NCI-H2196 (cell line): ENCODE results near the gene FCGBP.
"Not testable (repeated sequence)": the region's sequence is repeated elsewhere in the genome, so short reads cannot be mapped to it uniquely, and the experiment has no call there.

Experiments used
- DNase-seq: peaks from one replicate; lab custom pipeline; 2025; ENCODE audit not compliant: unreplicated experiment; lab: John Stamatoyannopoulos, UW

The FCGBP gene

DNA sequence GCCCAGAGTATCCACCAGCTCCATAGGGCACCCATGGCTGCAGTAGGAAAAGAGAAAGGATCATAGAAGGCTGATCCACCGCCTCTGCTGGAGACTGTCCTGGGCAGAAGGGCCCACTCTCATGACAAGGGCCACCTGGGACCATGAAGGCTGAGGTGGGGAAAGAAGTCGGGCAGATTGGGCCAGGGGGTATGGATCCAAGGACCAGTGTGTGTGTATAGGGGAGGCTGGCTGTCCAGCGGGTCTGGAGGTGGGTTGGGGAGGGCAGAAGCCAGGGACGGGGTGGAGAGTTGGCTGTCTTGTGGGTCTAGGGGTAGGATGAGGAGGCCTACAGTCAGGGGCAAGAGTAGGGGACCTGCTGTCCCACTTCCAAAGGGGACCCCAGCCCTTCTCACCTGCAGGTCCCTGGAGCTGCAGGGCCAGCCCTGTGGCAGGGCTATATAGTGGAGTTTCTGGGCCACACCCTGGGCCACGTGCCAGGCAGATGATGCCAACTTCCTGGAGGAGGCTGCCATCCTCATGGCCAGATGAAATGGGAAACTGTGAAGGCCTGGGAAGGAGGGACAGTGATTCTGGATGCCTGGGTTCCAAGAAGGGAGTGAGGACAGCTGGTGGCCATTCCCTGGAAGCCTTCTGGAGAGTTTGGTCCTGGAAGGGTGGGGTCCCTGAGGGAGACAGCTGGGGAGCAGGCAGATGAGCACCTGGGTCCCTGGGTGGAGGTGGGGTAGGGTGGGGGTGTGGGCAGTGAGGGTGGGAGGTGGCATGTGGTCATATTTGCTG is at the start of gene FCGBP:
TSS of gene FCGBP (minus strand) at position 51 of the 780 bp plus-strand sequence.
- DNase-seq = no peak

DNA sequence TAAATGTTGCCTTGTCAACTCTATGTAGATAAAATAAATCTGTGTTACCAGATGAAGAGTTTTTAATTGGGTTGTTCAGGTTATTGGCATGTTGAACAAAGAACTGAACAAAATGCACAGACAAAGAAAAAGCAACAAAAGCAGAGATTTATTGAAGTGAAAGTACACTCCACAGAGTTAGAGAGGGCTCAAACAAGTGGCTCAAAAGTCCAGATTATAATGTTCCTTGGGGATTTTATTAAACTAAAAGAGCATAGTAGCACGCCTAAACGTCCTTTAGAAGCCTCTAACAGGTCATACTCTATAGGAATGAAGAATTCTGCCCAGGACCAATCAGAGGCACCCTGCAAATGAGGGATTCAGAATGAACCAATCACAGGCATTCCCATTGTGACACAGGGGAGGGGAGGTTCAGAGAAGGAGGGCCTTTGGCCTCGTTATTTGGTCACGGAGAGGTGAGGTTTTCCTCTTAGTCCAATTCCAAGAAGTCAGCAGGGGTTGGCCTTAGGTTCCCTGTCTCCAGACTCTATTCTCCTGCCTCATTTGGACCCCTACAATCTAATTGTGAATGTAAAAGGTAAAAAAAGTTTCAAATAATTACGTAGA is 49.4 kb upstream of the FCGBP start:
- DNase-seq = no peak

DNA sequence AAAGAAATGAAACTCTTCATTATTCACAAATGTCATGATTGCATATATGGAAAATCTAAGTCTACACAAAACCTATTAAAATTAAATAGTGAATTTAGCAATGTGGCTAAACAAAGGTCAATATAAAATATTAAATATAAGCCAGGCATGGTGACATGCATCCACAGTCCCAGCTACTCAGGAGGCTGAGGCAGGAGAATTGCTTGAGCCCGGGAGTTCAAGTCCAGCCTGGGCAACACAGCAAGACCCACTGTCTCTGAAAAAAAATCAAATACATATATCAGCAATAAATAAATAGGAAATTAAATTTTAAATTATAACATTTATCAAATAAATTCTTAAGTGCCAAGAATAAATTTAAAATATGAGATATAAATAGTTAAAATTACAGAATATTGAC is 48.4 kb upstream of the FCGBP start:
- DNase-seq = no peak

DNA sequence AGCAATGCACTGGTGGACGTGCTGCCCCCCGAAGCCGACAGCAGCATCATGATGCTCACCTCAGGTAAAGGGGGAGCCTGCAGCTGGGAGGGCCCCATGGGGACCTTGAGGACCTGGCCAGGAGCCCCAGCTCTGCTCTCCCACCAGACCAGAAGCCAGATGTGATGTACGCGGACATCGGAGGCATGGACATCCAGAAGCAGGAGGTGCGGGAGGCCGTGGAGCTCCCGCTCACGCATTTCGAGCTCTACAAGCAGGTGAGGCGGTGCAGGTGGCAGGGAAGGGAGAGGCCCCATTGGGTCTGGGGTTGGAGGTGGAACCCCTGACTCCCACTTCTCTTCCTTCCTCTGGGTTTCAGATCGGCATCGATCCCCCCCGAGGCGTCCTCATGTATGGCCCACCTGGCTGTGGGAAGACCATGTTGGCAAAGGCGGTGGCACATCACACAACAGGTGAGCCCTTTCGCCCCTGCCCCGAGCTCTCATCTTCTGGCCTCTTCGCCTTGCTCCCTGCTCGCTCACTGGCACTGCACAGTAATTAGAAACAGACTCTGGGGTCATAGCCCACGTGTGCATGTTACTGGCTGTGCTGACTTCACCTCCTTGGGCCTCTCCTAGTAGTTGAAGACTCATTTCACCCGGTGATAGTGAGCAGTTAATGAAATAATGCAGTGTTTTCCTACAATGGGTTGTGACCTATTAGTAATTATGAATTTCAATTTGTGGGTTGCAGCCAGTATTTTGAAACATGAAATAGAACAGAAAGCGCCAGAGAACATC is 40.1 kb upstream of the FCGBP start:
- no peak for DNase-seq

DNA sequence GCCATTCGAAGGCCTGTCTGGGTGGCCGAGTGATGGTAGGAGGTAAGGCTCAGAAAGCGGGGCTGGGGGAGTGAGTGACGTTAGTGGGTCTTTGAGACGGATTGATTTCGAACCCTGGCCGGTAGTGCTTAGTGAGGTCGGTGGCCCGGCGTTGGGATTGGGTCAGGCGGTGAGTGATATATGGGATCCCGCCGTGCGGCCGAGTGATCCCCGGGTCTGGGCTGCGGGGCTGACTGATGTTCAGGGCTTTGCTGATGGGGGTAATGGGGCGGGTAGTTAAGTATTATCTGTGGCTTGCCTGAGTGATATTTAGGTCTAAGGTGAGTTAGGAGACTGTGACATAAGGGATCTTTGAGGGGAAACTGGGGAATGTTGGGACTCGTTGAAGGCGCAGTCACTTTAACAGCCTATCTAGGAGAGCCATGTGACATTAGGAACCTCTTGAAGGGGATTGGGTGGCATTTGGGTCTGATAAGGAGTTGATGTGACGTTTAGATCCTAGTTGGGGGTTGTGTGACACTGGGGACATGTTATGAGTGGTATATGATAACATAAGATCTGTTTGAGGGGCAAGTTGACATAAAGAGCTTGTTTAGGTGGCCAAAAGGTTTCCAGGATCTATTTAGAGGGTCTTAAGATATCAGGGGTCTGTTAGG is 37.1 kb upstream of the FCGBP start:
- DNase-seq = no peak

DNA sequence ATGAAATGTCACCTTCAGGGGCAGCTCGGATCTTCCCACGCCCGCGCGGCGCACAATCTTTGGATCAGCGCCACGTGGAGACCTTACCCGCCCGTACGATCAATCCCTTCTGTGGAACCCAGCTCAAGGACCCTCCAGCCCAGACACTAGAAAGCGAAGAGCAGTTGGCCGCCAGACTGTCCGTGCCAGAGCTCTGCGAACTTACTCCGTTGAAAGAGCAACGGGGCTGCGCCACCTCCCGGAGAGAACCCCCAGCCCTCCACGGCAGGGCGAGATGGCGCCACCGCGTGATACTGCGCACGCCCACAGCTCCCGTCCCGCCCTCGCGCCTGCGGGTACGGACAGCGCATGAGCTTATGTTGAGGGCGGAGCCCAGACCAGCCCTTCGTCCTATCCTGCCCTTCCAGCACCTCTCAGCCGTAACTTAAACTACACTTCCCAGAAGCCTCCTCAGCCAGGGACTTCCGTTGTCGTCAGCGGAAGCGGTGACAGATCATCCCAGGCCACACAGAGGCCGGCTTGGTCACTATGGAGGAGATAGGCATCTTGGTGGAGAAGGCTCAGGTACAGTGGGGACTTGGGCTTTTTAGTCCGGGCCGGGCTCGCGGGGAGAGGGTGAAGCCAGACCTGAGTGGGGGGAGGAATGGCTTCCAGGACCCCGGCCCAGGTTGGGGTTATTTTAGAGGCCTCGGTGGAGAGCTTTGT is 36.4 kb upstream of the FCGBP start, which contains the start of gene PSMC4:
TSS of gene PSMC4 (plus strand) at position 491 of the 705 bp plus-strand sequence. CDS start at position 529, 38 bp downstream.
- peak; percentile 98 for DNase-seq

DNA sequence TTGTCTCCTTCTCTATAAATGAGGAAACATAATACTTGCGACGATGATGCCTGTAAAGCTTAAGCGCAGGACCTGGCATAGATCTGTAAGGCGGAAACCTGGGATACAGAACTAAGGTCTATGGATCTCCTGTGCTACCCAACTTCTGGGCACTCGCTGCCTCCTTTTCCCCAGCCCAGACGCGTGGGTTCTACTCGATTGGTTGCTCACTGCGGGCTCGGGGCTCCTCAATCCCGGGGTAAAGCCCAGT is 35.9 kb upstream of the FCGBP start:
- DNase-seq = no peak

DNA sequence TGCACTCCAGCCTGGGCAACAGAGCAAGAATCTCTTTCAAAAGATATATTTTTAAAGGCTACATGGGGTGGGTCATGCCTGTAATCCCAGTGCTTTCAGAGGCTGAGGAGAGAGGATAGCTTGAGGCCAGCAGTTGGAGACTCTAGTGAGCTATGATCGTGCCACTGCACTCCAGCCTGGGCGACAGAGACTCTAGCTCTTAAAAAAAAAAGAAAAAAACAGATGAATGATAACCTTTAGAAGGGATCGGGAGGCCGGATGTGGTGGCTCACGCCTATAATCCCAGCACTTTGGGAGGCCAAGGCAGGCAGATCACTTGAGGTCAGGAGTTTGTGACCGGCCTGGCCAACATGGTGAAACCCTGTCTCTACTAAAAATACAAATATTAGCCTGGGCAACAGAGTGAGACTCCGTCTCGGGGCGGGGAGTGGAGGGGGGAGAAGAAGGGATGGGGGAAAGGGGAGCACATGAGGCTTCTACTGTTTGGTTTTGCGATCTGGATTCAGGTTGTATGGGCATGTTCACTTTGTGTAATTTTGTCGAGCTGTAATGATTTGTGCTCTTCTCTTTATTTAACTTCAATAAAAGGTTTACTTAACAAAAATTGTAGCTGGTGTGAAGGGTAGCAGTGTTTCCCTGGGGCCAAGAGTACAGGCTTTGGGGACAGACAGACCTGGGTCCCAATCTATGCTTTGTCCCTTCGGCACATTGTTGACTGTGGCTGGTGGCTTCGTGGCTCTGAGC is 35.4 kb upstream of the FCGBP start:
- DNase-seq = no peak

DNA sequence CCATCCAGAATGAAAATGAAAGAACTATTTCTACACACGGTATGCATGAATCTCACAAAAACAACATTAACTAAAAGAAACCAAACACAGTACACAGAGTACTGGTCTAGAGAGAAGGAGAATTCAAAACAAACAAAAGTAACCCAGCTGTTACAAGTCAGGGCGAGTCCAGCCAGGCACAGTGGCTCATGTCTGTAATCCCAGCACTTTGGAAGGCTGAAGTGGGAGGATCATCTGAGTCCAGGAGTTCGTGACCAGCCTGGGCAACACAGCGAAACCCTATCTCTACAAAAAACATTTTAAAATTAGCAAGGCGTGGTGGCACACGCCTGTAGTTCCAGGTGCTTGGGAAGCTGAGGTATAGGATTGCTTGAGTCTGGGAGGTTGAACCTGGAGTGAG is 34.8 kb upstream of the FCGBP start:
- DNase-seq = no peak

DNA sequence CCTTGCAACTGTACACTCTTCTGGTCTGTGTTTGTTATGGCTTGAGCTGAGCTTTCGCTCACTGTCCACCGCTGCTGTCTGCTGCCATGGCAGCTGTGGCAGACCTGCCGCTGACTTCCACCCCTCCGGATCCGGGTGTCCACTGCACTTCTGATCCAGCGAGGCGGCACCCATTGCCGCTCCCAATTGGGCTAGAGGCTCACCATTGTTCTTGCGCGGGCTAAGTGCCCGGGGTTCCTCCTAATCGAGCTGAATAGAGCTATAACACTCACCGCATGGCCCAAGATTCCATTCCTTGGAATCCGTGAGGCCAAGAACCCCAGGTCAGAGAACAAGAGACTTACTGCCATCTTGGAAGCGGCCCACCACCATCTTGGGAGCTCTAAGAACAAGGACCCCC is 34.4 kb upstream of the FCGBP start:
- DNase-seq = no peak

DNA sequence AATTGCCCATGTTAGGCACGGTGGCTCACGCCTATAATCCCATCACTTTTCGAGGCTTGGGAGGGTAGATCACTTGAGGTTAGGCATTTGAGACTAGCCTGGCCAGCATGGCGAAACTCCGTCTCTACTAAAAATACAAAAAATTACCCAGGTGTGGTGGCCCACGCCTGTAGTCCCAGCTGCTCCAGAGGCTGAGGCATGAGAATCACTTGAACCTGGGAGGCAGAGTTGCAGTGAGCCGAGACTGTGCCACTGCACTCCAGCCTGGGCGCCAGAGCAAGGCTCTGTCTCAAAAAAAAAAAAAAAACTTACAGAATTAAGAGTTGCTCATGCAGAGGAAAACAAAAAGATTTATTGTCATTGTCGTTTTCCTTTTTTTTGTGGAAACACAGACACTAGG is 33.1 kb upstream of the FCGBP start:
- no peak for DNase-seq

DNA sequence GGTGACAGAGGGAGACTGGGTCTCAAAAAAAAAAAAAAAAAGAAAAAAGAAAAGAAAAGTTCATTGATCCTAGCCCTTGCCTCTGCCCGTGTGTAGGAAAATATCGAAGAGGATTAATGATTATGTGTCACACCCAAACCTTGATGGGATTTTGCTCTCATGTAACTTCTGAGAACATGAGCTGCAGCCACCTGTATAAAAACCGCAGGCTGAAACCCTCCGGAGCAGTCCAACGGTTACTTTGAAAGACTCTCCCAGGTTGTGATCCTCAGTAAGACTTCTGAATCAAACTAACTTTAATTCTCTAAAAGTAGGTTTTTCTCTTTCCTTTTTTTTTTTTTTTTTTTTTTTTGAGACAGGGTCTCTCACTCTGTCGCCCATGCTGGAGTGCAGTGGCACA is 32.2 kb upstream of the FCGBP start:
- DNase-seq = no peak

DNA sequence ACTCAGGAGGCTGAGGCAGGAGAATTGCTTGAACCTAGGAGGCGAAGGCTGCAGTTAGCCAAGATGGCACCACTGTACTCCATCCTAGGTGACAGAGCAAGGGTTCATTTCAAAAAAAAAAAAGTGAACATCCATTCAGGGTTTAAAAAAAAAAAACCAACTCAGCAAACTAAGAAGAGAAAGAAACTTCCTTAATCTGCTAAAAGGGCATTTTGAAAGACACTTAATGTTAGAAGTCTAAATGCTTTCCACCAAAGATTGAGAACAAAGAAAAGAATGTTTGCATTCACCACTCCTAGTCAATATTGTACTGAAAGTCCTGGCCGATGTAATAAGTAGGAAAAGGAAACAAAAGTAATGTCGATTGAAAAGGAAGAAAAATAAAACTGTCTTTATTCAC is 29.5 kb upstream of the FCGBP start:
- no peak for DNase-seq

DNA sequence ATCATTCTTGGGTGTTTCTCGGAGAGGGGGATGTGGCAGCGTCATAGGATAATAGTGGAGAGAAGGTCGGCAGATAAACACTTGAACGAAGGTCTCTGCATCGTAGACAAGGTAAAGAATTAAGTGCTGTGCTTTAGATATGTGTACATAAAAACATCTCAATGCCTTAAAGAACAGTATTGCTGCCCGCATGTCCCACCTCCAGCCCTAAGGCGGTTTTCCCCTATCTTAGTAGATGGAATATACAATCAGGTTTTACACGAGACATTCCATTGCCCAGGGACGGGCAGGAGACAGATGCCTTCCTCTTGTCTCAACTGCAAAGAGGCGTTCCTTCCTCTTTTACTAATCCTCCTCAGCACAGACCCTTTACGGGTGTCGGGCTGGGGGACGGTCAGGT is 25.0 kb upstream of the FCGBP start:
- not testable (repeated sequence) for DNase-seq

DNA sequence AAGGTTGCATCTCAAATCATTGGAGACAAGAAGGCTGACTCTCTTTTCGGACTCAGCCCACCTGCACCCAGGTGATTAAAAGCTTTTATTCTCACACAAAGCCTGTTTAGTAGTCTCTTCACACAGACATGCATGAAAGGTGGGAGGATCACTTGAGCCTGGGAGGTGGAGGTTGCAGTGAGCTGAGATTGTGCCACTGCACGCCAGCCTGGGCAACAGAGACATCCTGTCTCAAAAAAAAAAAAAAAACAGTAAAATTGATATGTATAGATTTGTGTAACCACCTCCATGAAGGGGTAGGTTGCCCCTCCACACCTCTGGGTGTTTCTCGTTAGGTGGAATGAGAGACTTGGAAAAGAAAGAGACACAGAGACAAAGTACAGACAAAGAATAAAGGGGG is 24.5 kb upstream of the FCGBP start:
- DNase-seq = not testable (repeated sequence)

DNA sequence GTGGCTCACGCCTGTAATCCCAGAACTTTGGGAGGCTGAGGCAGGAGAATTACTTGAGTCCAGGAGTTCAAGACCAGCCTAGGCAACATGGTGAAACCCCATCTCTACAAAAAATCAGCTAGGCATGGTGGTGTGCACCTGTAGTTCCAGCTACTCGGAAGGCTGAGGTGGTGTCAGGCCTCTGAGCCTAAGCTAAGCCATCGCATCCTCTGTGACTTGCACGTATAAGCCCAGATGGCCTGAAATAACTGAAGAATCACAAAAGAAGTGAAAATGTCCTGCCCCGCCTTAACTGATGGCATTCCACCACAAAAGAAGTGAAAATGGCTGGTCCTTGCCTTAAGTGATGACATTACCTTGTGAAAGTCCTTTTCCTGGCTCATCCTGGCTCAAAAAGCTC is 23.5 kb upstream of the FCGBP start:
- DNase-seq = not testable (repeated sequence)

DNA sequence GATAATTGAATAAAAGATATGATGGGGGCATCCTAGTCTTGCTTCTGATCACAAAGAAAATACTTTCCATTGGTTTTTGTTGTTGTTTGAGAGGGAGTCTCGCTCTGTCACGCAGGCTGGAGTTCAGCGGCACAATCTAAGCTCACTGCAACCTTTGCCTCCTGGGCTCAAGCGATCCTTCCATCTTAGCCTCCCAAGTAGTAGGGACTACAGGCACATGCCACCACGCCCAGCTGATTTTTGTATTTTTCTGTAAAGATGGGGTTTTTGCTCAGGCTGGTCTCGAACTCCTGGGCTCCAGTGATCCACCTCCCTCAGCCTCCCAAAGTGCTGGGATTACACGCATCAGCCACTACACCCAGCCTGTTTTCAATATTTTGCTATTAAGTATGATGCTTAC is 19.5 kb upstream of the FCGBP start:
- no peak for DNase-seq

DNA sequence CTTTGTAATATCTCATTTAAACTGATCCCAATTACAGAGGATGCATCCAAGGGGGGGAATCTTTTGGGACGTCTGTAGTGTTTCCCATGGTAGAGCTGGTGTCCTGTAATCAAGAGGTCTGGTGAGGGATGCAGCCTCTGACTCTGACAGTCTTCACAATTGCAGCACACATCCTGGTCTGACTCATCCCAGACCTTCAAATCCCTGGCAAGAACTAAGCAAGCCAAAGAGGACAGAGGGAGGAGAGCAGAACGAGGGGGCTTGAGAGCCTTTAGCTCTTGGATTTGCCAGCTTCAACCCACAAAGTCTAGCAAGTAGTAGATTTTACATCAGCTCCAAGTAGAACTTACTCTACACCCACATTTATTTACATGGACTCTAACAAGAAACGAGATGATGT is 17.3 kb upstream of the FCGBP start:
- no peak for DNase-seq

DNA sequence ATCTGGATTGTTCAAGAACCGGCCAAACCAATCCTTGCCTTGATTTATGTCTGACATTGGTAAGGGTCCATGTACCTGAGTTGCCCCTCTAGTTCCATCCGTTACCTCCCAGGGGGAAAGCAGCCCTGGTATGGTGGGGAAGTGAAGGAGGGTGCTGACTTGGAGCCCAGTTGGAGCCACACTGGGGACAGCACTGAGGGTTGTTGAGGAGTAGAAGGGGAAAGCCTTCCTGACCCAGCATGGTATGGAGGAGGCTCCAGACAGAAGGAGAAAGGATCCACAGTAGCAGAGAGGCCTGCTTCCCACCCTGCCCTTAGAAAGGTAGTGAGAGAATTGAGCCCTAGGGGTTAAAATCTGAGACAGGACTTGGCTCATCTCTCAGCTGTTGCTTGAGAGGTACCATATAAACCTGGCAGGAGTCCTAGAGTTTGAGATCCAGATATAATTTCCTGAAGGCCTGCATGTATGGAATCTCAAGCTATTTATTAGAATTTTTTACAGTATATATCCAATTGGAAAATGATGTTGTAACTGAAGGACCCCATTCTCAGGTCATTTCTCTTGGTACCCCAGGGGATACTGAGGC is 16.7 kb upstream of the FCGBP start:
- DNase-seq = no peak
